H1 (cell line): ENCODE data around the gene RSPH6A. TPM values are rescaled to one million over a fixed set of nuclear protein-coding genes. Genes with fewer than 3 reads are reported as not detected.
A peak's percentile ranks its signal among the peaks of the same experiment; 100 is the strongest.

ENCODE experiments used
- CTCF ChIA-PET: fragments of 300-600 bp; sonication (Branson Sonifier 250); formaldehyde crosslinking; loops from one replicate; lab custom pipeline; 2021; ENCODE audit not compliant: partially characterized antibody; lab: Charles Lee
- POLR2A ChIA-PET: fragments of 300-600 bp; sonication (Branson Sonifier 250); formaldehyde crosslinking; loops from one replicate; lab custom pipeline; 2021; ENCODE audit warnings: inconsistent platforms; ENCODE audit not compliant: partially characterized antibody; lab: Charles Lee
- DNase-seq, 2 experiments: peaks; one replicate each; pipeline versions ENCODE4 v3.0.0 to v3.0.0-alpha.2; 2010 to 2022; ENCODE audit warnings: low spot score in 2 of 2, low read depth in 1 of 2, mixed read lengths in 1 of 2
- FAIRE-seq: peaks from 2 replicates; lab custom pipeline; 2011; peaks lifted over from hg19 to GRCh38; lab: Jason Lieb, UNC
- H2AFZ ChIP-seq: 2 replicates; pipeline ENCODE4 v1.8.1; 2012; ENCODE audit warnings: low read length, inconsistent platforms
- H2AK5ac ChIP-seq: 2 replicates; pipeline ENCODE4 v1.6.1; 2013; ENCODE audit warnings: low read depth, low read length
- H2BK120ac ChIP-seq: replicated peaks from 2 replicates; pipeline ENCODE3; 2013; ENCODE audit warnings: low read depth, low read length, inconsistent platforms
- H2BK12ac ChIP-seq: 2 replicates; pipeline ENCODE4 v1.6.1; 2013; ENCODE audit warnings: low read depth, low read length
- H2BK15ac ChIP-seq: 2 replicates; pipeline ENCODE4 v1.6.1; 2013; ENCODE audit warnings: low read length
- H2BK20ac ChIP-seq: 2 replicates; pipeline ENCODE4 v1.6.1; 2013; ENCODE audit warnings: low read length
- H2BK5ac ChIP-seq: 2 replicates; pipeline ENCODE4 v1.6.1; 2013; ENCODE audit warnings: low read depth, low read length
- H3K14ac ChIP-seq: 2 replicates; pipeline ENCODE4 v1.6.1; 2013; ENCODE audit warnings: inconsistent platforms; ENCODE audit not compliant: insufficient read length
- H3K18ac ChIP-seq: 2 replicates; pipeline ENCODE4 v1.6.1; 2013; ENCODE audit warnings: low read length; ENCODE audit errors: extremely low read depth
- H3K23ac ChIP-seq: 2 replicates; pipeline ENCODE4 v1.6.1; 2013; ENCODE audit warnings: inconsistent platforms; ENCODE audit not compliant: insufficient read length
- H3K23me2 ChIP-seq: 2 replicates; pipeline ENCODE4 v1.6.1; 2013; ENCODE audit warnings: low read depth, low read length
- H3K27ac ChIP-seq: 2 replicates; pipeline ENCODE4 v1.6.1; 2011; ENCODE audit warnings: low read depth, low read length, inconsistent platforms
- H3K27me3 ChIP-seq, 4 experiments: replicated peaks in 1 of 4; 1 replicate in 1 of 4; 2 replicates in 3 of 4; pipeline versions ENCODE4 v1.6.1 to v1.8.1; 2011 to 2013; ENCODE audit warnings: low read length in 3 of 4, mild to moderate bottlenecking in 3 of 4, inconsistent platforms in 2 of 4, mixed read lengths in 2 of 4, moderate library complexity in 1 of 4; ENCODE audit not compliant: control insufficient read depth in 3 of 4, insufficient read depth in 3 of 4; ENCODE audit errors: extremely low read depth in 1 of 4
- H3K36me3 ChIP-seq, 4 experiments: 2 replicates each; pipeline versions ENCODE4 v1.6.1 to v1.8.1; 2011 to 2013; ENCODE audit warnings: mild to moderate bottlenecking in 4 of 4, low read length in 3 of 4, moderate library complexity in 2 of 4, control low read depth in 1 of 4, inconsistent platforms in 1 of 4; ENCODE audit not compliant: insufficient read depth in 4 of 4, control insufficient read depth in 2 of 4
- H3K4ac ChIP-seq: replicated peaks from 2 replicates; pipeline ENCODE3; 2013; ENCODE audit warnings: low read length, low read depth, mixed read lengths, inconsistent platforms; ENCODE audit not compliant: insufficient read length
- H3K4me1 ChIP-seq, 4 experiments: replicated peaks in 1 of 4; 1 replicate in 1 of 4; 2 replicates in 3 of 4; pipeline versions ENCODE4 v1.6.1 to v1.8.1; 2011 to 2013; ENCODE audit warnings: low read length in 3 of 4, inconsistent platforms in 2 of 4, mixed read lengths in 1 of 4; ENCODE audit not compliant: insufficient read depth in 4 of 4, control insufficient read depth in 3 of 4
- H3K4me2 ChIP-seq, 2 experiments: 2 replicates each; pipeline versions ENCODE4 v1.6.1 to v1.8.1; 2011 to 2013; ENCODE audit warnings: low read depth in 2 of 2, low read length in 2 of 2, control low read depth in 1 of 2, inconsistent platforms in 1 of 2, mild to moderate bottlenecking in 1 of 2; ENCODE audit not compliant: insufficient read depth in 1 of 2
- H3K4me3 ChIP-seq, 4 experiments: fragments of 200-600, 300-600 bp in 1 of 4; sonication (generic), shearing (Covaris generic), sonication (Bioruptor Twin) in 1 of 4; 2 replicates each; pipeline versions ENCODE4 v1.5.1 to v1.8.1; 2011 to 2016; ENCODE audit warnings: low read length in 4 of 4, low read depth in 3 of 4, control low read depth in 2 of 4, inconsistent platforms in 2 of 4, mild to moderate bottlenecking in 2 of 4, mixed read lengths in 1 of 4, moderate library complexity in 1 of 4; ENCODE audit not compliant: insufficient read depth in 2 of 4; ENCODE audit errors: extremely low read depth in 1 of 4
- H3K56ac ChIP-seq: replicated peaks from 2 replicates; pipeline ENCODE3; 2013; ENCODE audit warnings: low read depth, mild to moderate bottlenecking, mixed read lengths, low read length, inconsistent platforms; ENCODE audit not compliant: insufficient read length
- H3K79me1 ChIP-seq: 2 replicates; pipeline ENCODE4 v1.6.1; 2013; ENCODE audit warnings: low read depth, low read length, control low read depth
- H3K79me2 ChIP-seq, 2 experiments: 2 replicates each; pipeline versions ENCODE4 v1.6.1 to v1.8.1; 2012 to 2013; ENCODE audit warnings: low read length in 2 of 2, mild to moderate bottlenecking in 2 of 2, inconsistent platforms in 1 of 2; ENCODE audit not compliant: insufficient read depth in 2 of 2, control insufficient read depth in 1 of 2
- H3K9ac ChIP-seq, 4 experiments: replicated peaks in 1 of 4; 1 replicate in 1 of 4; 2 replicates in 3 of 4; pipeline versions ENCODE4 v1.6.1 to v1.8.1; 2011 to 2013; ENCODE audit warnings: low read depth in 3 of 4, low read length in 3 of 4, control low read depth in 2 of 4, mild to moderate bottlenecking in 2 of 4, moderate library complexity in 2 of 4, inconsistent platforms in 1 of 4; ENCODE audit errors: extremely low read depth in 1 of 4
- H3K9me3 ChIP-seq, 2 experiments: 2 replicates each; pipeline versions ENCODE4 v1.6.1 to v1.8.1; 2012 to 2013; ENCODE audit warnings: mild to moderate bottlenecking in 2 of 2, moderate library complexity in 2 of 2, control low read depth in 1 of 2, inconsistent platforms in 1 of 2, low read depth in 1 of 2, low read length in 1 of 2, mixed read lengths in 1 of 2; ENCODE audit not compliant: insufficient read depth in 2 of 2
- H4K20me1 ChIP-seq, 2 experiments: replicated peaks in 1 of 2; 2 replicates each; pipeline versions ENCODE3 to v1.8.1; 2011 to 2013; ENCODE audit warnings: inconsistent platforms in 2 of 2, low read length in 2 of 2, mild to moderate bottlenecking in 1 of 2; ENCODE audit not compliant: insufficient read depth in 2 of 2, control insufficient read depth in 1 of 2
- H4K5ac ChIP-seq: 2 replicates; pipeline ENCODE4 v1.6.1; 2013; ENCODE audit warnings: low read length, low read depth, mixed read lengths, inconsistent platforms; ENCODE audit not compliant: insufficient read length
- H4K8ac ChIP-seq: 2 replicates; pipeline ENCODE4 v1.8.0; 2013; ENCODE audit warnings: mild to moderate bottlenecking, moderate library complexity, low read length, inconsistent platforms; ENCODE audit not compliant: insufficient read depth; ENCODE audit errors: extremely low read depth
- H4K91ac ChIP-seq: replicated peaks from 2 replicates; pipeline ENCODE3; 2013; ENCODE audit warnings: low read length, mixed read lengths, inconsistent platforms; ENCODE audit not compliant: insufficient read length
- ASH2L ChIP-seq: fragments of 200-600, 300-600 bp; sonication (generic); IDR thresholded peaks from one replicate; pipeline ENCODE4 v1.7.1; 2017; ENCODE audit warnings: low read length
- BACH1 ChIP-seq: IDR thresholded peaks from 2 replicates; pipeline ENCODE4 v1.6.1; 2012; ENCODE audit warnings: low read length, improper control_type of control experiment
- EP300 ChIP-seq, 2 experiments: IDR thresholded peaks; 1 replicate in 1 of 2; 2 replicates in 1 of 2; pipeline ENCODE4 v1.6.1; 2011 to 2012; ENCODE audit warnings: low read depth in 2 of 2, low read length in 2 of 2, mild to moderate bottlenecking in 2 of 2, borderline replicate concordance in 1 of 2, inconsistent platforms in 1 of 2, moderate library complexity in 1 of 2
- GABPA ChIP-seq: IDR thresholded peaks from 2 replicates; pipeline ENCODE4 v1.6.1; 2011; ENCODE audit warnings: mild to moderate bottlenecking, low read length, moderate library complexity, borderline replicate concordance; ENCODE audit not compliant: insufficient read depth
- GTF2F1 ChIP-seq: IDR thresholded peaks from 2 replicates; pipeline ENCODE4 v1.6.1; 2012; ENCODE audit warnings: low read depth, low read length, improper control_type of control experiment, borderline replicate concordance
- NANOG ChIP-seq: IDR thresholded peaks from 2 replicates; pipeline ENCODE4 v1.6.1; 2011; ENCODE audit warnings: low read length, low read depth, mild to moderate bottlenecking, inconsistent platforms; ENCODE audit not compliant: insufficient read depth, poor library complexity, severe bottlenecking
- RAD21 ChIP-seq, 2 experiments: IDR thresholded peaks in 1 of 2; conservative IDR thresholded peaks in 1 of 2; 2 replicates each; pipeline ENCODE4 v1.6.1; 2011; ENCODE audit warnings: low read depth in 2 of 2, low read length in 2 of 2, improper control_type of control experiment in 1 of 2, inconsistent platforms in 1 of 2, mild to moderate bottlenecking in 1 of 2, moderate library complexity in 1 of 2
- SP2 ChIP-seq: IDR thresholded peaks from 2 replicates; pipeline ENCODE4 v1.6.1; 2012; ENCODE audit warnings: mild to moderate bottlenecking, low read length, inconsistent platforms
- WGBS, 2 experiments: shearing (Covaris generic) in 1 of 2; methylation state at CpG; one replicate each; pipeline versions ENCODE4 v1.1.6 to v1.1.7; 2013 to 2015; ENCODE audit warnings: low lambda C conversion rate in 2 of 2, mixed read lengths in 2 of 2, inconsistent platforms in 1 of 2, low coverage in 1 of 2, missing lambda C conversion rate in 1 of 2; ENCODE audit not compliant: insufficient replicate concordance in 2 of 2, insufficient coverage in 1 of 2, insufficient read length in 1 of 2; ENCODE audit errors: extremely low coverage in 1 of 2, missing lambda C conversion rate in 1 of 2; 5-methylcytosine and 5-hydroxymethylcytosine counted together
- polyA plus RNA-seq, 7 experiments: library from polyadenylated mRNA; depleted of rRNA in 3 of 7; stranded (reverse) in 5 of 7; unstranded in 2 of 7; fragments of >200 nt in 5 of 7; fragments of 200-250 nt in 2 of 7; gene quantifications; 1 replicate in 5 of 7; 2 replicates in 1 of 7; 4 replicates in 1 of 7; pipeline versions ENCODE4 v1.2.1 to v1.2.3, GENCODE V29; 2011 to 2013; ENCODE audit warnings: missing spikeins in 2 of 7, mixed read lengths in 2 of 7
- total RNA-seq: library from RNA; stranded (reverse); fragmentation: NEBNext Ultra II Directional; extraction: Animal tissue kit (Norgen Biotek cat#: 25700); gene quantifications from 2 replicates; pipeline ENCODE4 v1.2.1, GENCODE V29; 2021

Gene RSPH6A
- total and polyA plus RNA-seq, 2 of the 8 experiments (the other 6 are each of a cell fraction or from before 2014, with no cell fraction given) = 0.05 to 0.19 TPM

- Histone ChIP-seq H3K4me2 (no peak overlapping the region), H2BK120ac (no peak overlapping the region), H3K36me3 (no peaks in the 10 kb centered on the region), H4K20me1 (no peaks in the 10 kb centered on the region), H2BK5ac (no peak overlapping the region), H3K23me2 (no peaks in the 10 kb centered on the region), H2AK5ac (no peak overlapping the region), H2AFZ (no peak overlapping the region), H2BK20ac (no peak overlapping the region), H3K14ac (no peak overlapping the region), H3K23ac (no peak overlapping the region), H3K4me1 (no peaks in the 10 kb centered on the region), H3K18ac (no peak overlapping the region), H4K91ac (no peak overlapping the region), H3K27me3 (no peaks in the 10 kb centered on the region; a peak in 1 of 7 replicates), H3K9ac (no peak overlapping the region), H4K5ac (no peak overlapping the region), H3K9me3 (no peaks in the 10 kb centered on the region), H3K79me2 (no peaks in the 10 kb centered on the region), H2BK15ac (0 out of 2 replicates have a peak overlapping the region, but pooled peaks have one; percentile 2), H3K4ac (no peak overlapping the region), H3K56ac (no peak overlapping the region), H3K79me1 (no peaks in the 10 kb centered on the region), H2BK12ac (no peak overlapping the region), H3K4me3 (no peak overlapping the region), H4K8ac (no peak overlapping the region), H3K27ac (no peak overlapping the region)
- ChIA-PET POLR2A (interaction anchor here (12.9 kb wide), 1 partner anchor 23 kb away, joined by 153 read pairs; the partner anchor contains the start of gene SIX5), CTCF (no interaction called here)
- no peak for FAIRE-seq
- WGBS, 2 experiments = 86% methylated on average over 5 of the region's 5 CpGs; no CpG with 5 or more reads in 1 of the 2 experiments
- DNase-seq = no peak
- TF ChIP-seq RAD21 (IDR thresholded peaks at IDR 0.05 in 1 of 2, conservative IDR thresholded peaks at IDR 0.05 in 1 of 2; ENCODE audit: low read depth in 2 of 2, low read length in 2 of 2) (no peak), GABPA (no peak), BACH1 (no peak), EP300 (IDR thresholded peaks at IDR 0.05; ENCODE audit: borderline replicate concordance in 1 of 2, low read depth in 2 of 2, low read length in 2 of 2) (no peak), ASH2L (no peak), GTF2F1 (no peak), NANOG (no peak), SP2 (no peak)
Observed at GRCh38 chr19:45747513-45747912, 67.6 kb downstream of the RSPH6A start.
